ENCODE data around the gene GNAT1. TPM values are rescaled to one million over a fixed set of nuclear protein-coding genes. Genes with fewer than 3 reads are reported as not detected.
A peak's percentile ranks its signal among the peaks of the same experiment; 100 is the strongest.

GNAT1 gene
- total and polyA plus RNA-seq, 2 experiments from 2014 or later = not detected

DNA sequence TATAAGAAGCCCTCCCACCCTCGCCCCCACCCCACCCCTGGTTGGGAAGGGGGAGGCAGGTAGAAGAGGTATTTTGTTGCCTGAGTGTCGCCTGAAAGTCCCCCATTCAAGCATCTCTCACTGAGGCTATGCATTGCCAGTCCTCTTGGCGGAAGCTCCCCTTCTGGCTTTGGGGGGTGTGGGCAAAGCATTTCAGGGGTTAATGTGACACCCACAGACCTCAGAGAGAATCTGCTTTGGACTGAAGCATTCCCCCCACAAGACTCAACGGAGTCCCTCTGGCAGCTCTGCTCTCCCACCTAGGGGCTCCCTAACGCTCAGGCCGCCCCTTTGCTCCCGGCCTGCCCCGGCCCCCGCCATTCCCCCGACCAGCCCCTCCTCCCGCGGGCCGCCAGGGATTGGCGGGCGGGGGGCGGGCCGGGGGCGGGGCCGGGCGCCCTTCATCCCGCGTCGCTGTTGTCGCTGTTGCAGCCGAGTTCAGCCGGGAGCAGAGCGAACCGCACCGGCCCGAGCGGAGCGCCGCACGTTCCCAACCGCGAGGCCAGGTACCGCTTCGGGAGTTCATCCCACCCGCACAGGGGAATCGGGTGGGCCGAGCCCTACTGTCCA is 13.5 kb downstream of the GNAT1 start, which contains the start of gene SLC38A3:
Gene SLC38A3, plus strand, starts transcription at position 468 of the 609 bp plus-strand sequence. CDS start 8,929 bp downstream, outside the sequence.
- in situ Hi-C loops (cut with MboI) = loop anchor here (25.0 kb wide), 1 partner anchor 332 kb away; no protein-coding TSS in a partner anchor
- Histone ChIP-seq H2AFZ (0 out of 2 replicates have a peak within 1 kb of the TSS, but pooled peaks have one; percentile 15), H3K27ac (no peak within 1 kb of the TSS), H3K9ac (no peak within 1 kb of the TSS), H3K27me3 (replicated peaks; ENCODE audit: insufficient read depth) (peaks cover 16% of the 10 kb centered on the region), H3K9me3 (ENCODE audit: low read depth) (no peaks in the 10 kb centered on the region), H3K4me3 (peak within 1 kb of the TSS; percentile 34; the same call in 1 of the 2 replicates), H3K36me3 (ENCODE audit: low read depth) (no peaks in the 10 kb centered on the region), H3K79me2 (ENCODE audit: insufficient read depth) (no peaks in the 10 kb centered on the region), H3K9me2 (ENCODE audit: insufficient read depth) (no peaks in the 10 kb centered on the region), H3F3A (ENCODE audit: insufficient read depth) (no peaks in the 10 kb centered on the region), H3K4me1 (ENCODE audit: insufficient read depth) (no peaks in the 10 kb centered on the region; the same call in 1 of the 2 replicates), H4K20me1 (ENCODE audit: insufficient read depth) (no peaks in the 10 kb centered on the region), H3K4me2 (ENCODE audit: unreplicated experiment) (no peak within 1 kb of the TSS)
- TF ChIP-seq EZH2 (IDR thresholded peaks at IDR 0.05; ENCODE audit: insufficient read depth, poor library complexity, severe bottlenecking) = no peak
- no peak for TF ChIP-seq EZH2phosphoT487 (IDR thresholded peaks at IDR 0.05; ENCODE audit: insufficient read depth, low read depth)
- no peak for DNase-seq
- WGBS, 2 experiments (ENCODE audit: low coverage in 1 of 2, low lambda C conversion rate in 2 of 2, missing lambda C conversion rate in 2 of 2) = 1% methylated on average over 15 to 25 of the region's 41 CpGs

DNA sequence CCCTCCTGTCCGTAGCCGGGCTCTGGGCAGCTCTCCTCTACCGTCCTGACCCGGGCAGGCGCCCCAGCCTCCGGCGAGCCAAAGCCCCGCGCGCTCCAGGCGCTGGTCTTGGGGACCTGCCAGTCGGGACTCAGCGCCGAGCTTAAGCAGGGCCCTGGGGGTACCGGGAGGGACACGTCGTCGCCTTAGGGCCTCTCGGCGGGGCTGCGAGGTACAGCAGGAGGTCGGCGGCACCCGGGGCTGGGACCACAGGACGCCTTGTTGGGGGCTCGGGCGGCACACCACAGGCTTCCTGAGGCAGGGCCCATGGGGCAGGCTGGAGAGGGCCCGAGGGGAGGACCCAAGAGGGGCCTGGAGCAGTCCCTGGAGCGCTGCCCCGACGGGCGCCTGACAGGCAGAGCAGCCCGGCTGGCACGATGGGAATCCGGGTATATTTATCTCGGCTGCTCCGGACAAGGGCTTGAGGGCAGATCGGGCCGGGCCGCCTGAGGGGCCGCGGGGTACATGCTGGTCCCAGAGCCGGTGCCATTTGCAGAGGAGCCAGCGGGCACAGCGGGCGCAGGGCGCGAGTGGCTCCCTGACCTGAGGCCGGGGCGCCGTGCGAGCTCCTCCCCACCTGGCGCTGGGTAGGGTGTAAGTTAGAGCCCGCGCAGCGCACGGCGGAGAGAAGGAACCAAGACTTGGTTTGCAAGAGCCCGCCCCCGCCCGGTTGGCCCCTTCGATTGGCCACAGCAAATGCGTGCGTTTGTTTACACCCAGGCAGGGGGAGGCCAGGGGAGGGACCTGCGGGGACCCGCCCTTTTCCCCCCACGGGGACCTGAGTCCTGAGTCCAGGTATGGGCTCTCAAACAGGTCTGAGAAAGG is 14.2 kb downstream of the GNAT1 start:
- no peaks in the 10 kb centered on the region for H3K79me2 ChIP-seq (ENCODE audit: insufficient read depth)
- no peak overlapping the region for H3K27ac ChIP-seq
- in situ Hi-C loops (cut with MboI) = loop anchor here (25.0 kb wide), 1 partner anchor 332 kb away; no protein-coding TSS in a partner anchor
- no peaks in the 10 kb centered on the region for H3K9me3 ChIP-seq (ENCODE audit: low read depth)
- 3 to 17% methylated on average over 44 to 65 of the region's 67 CpGs for WGBS, 2 experiments (ENCODE audit: low coverage in 1 of 2, low lambda C conversion rate in 2 of 2, missing lambda C conversion rate in 2 of 2)
- H3K9ac ChIP-seq = no peak overlapping the region
- H3K9me2 ChIP-seq (ENCODE audit: insufficient read depth) = no peaks in the 10 kb centered on the region
- TF ChIP-seq EZH2phosphoT487 (IDR thresholded peaks at IDR 0.05; ENCODE audit: insufficient read depth, low read depth) = no peak
- TF ChIP-seq EZH2 (IDR thresholded peaks at IDR 0.05; ENCODE audit: insufficient read depth, poor library complexity, severe bottlenecking) = no peak
- H3F3A ChIP-seq (ENCODE audit: insufficient read depth) = no peaks in the 10 kb centered on the region
- 0 out of 2 replicates have a peak overlapping the region, but pooled peaks have one; percentile 15 for H2AFZ ChIP-seq
- DNase-seq = peak; percentile 29
- no peak overlapping the region for H3K4me2 ChIP-seq (ENCODE audit: unreplicated experiment)
- peaks cover 14% of the 10 kb centered on the region for H3K27me3 ChIP-seq (replicated peaks; ENCODE audit: insufficient read depth)
- H3K36me3 ChIP-seq (ENCODE audit: low read depth) = no peaks in the 10 kb centered on the region
- no peaks in the 10 kb centered on the region; the same call in 1 of the 2 replicates for H3K4me1 ChIP-seq (ENCODE audit: insufficient read depth)
- no peaks in the 10 kb centered on the region for H4K20me1 ChIP-seq (ENCODE audit: insufficient read depth)
- H3K4me3 ChIP-seq = peak overlapping the region; percentile 34; the same call in 1 of the 2 replicates

DNA sequence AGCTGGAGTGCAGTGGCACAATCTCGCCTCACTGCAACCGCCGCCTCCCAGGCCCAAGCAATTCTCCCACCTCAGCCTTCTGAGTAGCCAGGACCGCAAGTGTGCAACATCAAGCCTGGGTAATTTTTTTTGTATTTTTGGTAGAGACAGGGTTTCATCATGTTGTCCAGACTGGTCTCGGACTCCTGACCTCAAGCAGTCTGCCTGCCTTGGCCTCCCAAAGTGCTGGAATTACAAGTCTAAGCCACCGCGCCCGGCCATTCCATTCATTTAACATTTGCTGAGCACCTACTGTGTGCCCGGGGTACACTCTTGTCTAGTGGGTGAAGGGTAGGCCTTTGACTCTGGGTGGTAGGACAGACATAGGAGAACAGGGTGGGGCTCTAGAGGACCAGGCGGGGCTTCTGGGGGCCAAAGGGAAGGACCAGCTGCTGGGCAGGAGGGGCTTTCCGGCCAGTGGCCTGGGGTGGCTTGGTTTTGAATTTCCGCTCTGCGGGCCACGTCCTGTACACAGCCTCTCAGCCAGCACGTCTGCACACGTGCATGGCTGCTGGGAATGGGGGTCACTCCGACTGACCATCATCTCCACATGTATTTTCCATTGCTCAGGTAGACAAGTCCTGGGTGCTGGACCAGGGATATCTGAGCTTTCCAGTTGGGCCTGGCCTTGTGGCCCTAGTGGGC is 16.1 kb downstream of the GNAT1 start:
- no peak overlapping the region for H3K4me2 ChIP-seq (ENCODE audit: unreplicated experiment)
- peaks cover 14% of the 10 kb centered on the region for H3K27me3 ChIP-seq (replicated peaks; ENCODE audit: insufficient read depth)
- H2AFZ ChIP-seq = no peak overlapping the region
- no peaks in the 10 kb centered on the region for H3F3A ChIP-seq (ENCODE audit: insufficient read depth)
- H3K9ac ChIP-seq = no peak overlapping the region
- no peaks in the 10 kb centered on the region for H3K79me2 ChIP-seq (ENCODE audit: insufficient read depth)
- no peaks in the 10 kb centered on the region for H3K9me2 ChIP-seq (ENCODE audit: insufficient read depth)
- TF ChIP-seq EZH2phosphoT487 (IDR thresholded peaks at IDR 0.05; ENCODE audit: insufficient read depth, low read depth) = no peak
- no peak for TF ChIP-seq EZH2 (IDR thresholded peaks at IDR 0.05; ENCODE audit: insufficient read depth, poor library complexity, severe bottlenecking)
- WGBS, 2 experiments (ENCODE audit: low coverage in 1 of 2, low lambda C conversion rate in 2 of 2, missing lambda C conversion rate in 2 of 2) = 81 to 83% methylated on average over 16 to 17 of the region's 17 CpGs
- in situ Hi-C loops (cut with MboI) = loop anchor here (25.0 kb wide), 1 partner anchor 330 kb away; no protein-coding TSS in a partner anchor
- H4K20me1 ChIP-seq (ENCODE audit: insufficient read depth) = no peaks in the 10 kb centered on the region
- H3K4me1 ChIP-seq (ENCODE audit: insufficient read depth) = peaks cover 7% of the 10 kb centered on the region
- no peak for DNase-seq
- no peak overlapping the region for H3K27ac ChIP-seq
- no peaks in the 10 kb centered on the region for H3K9me3 ChIP-seq (ENCODE audit: low read depth)
- H3K4me3 ChIP-seq = no peak overlapping the region
- no peaks in the 10 kb centered on the region for H3K36me3 ChIP-seq (ENCODE audit: low read depth)
